ENCODE data around the gene ARL5A. TPM values are rescaled to one million over a fixed set of nuclear protein-coding genes. Genes with fewer than 3 reads are reported as not detected.

ARL5A gene
- total and polyA plus RNA-seq, 9 donors, result 11.6 to 41.4 (median 33.3) TPM

DNA sequence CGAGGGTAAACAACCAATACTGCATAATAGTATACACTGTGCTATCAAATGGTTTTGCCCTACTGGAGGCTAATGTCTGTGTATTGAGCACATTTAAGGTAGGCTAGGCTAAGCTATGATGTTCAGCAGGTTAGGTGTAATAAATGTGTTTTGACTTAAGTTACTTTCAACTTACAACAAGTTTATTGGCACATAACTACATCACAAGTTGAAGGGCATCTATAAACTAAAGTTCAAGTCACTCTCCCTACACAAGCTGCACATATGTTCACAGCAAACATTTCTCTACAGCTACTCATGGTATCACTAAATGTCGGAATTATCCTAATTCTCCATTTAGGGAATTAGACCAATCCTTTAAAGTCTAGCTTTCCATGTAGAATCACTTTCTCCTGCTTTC lies 11.4 kb downstream of the ARL5A start:
- Histone ChIP-seq H3K9me3 (no peaks in the 10 kb centered on the region), H3K4me3 (no peak overlapping the region), H3K27me3 (no peaks in the 10 kb centered on the region), H3K36me3 (no peaks in the 10 kb centered on the region), H3K27ac (no peak overlapping the region), H3K4me1 (ENCODE audit: insufficient read depth) (no peaks in the 10 kb centered on the region)
- WGBS, 3 donors, result 93 to 98% (median 95%) methylated on average over 2 of the region's 2 CpGs
- TF ChIP-seq POLR2A (IDR thresholded peaks at IDR 0.05) (no peak), EP300 (IDR thresholded peaks at IDR 0.05) (no peak)
- TF ChIP-seq, protein P1, sequence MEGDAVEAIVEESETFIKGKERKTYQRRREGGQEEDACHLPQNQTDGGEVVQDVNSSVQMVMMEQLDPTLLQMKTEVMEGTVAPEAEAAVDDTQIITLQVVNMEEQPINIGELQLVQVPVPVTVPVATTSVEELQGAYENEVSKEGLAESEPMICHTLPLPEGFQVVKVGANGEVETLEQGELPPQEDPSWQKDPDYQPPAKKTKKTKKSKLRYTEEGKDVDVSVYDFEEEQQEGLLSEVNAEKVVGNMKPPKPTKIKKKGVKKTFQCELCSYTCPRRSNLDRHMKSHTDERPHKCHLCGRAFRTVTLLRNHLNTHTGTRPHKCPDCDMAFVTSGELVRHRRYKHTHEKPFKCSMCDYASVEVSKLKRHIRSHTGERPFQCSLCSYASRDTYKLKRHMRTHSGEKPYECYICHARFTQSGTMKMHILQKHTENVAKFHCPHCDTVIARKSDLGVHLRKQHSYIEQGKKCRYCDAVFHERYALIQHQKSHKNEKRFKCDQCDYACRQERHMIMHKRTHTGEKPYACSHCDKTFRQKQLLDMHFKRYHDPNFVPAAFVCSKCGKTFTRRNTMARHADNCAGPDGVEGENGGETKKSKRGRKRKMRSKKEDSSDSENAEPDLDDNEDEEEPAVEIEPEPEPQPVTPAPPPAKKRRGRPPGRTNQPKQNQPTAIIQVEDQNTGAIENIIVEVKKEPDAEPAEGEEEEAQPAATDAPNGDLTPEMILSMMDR (IDR thresholded peaks at IDR 0.05), result no peak
- intact Hi-C loops (cut with DNase I), result no loop called here
- DNase-seq, result no peak

DNA sequence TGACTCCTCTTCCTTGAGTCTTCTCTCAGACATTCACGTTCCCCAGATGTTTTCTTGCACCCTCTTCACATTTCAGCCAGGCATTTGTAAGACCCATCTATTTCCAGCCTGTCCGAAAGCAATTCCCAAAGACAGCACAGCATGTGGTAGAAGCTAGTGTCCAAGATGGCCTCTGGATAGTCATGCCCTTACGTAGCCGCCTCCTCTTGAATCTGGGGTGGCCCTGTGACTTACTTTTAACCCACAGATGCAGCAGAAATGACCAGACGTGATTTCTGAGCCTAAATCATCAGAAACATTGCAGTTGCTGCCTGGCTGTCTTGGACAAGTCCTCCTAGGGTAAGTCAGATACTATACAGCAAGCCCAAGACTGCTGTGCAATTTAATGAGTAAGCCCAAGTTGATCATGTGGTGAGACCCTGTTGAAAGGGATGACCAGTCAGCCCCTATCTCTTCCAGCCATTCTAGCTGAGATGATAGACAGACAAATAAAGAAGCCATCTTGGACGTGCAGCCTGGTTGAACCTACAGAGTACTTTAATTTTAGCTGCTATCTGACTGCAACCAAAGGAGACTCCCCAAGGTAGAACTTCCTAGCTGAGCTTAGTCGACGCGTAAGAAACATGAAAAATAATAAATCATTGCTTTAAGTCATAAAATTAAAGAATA lies 12.3 kb downstream of the ARL5A start:
- H3K36me3 ChIP-seq, result no peaks in the 10 kb centered on the region
- no peak for DNase-seq
- H3K4me3 ChIP-seq, result no peak overlapping the region
- H3K27me3 ChIP-seq, result no peaks in the 10 kb centered on the region
- TF ChIP-seq POLR2A (IDR thresholded peaks at IDR 0.05) (no peak), EP300 (IDR thresholded peaks at IDR 0.05) (no peak)
- TF ChIP-seq, protein P1 (IDR thresholded peaks at IDR 0.05), result no peak
- H3K27ac ChIP-seq, result no peak overlapping the region
- intact Hi-C loops (cut with DNase I), result no loop called here
- 82 to 95% (median 94%) methylated on average over 9 of the region's 9 CpGs for WGBS, 3 donors
- H3K4me1 ChIP-seq (ENCODE audit: insufficient read depth), result no peaks in the 10 kb centered on the region
- H3K9me3 ChIP-seq, result peaks cover 0 to 3% of the 10 kb centered on the region in 2 donors

DNA sequence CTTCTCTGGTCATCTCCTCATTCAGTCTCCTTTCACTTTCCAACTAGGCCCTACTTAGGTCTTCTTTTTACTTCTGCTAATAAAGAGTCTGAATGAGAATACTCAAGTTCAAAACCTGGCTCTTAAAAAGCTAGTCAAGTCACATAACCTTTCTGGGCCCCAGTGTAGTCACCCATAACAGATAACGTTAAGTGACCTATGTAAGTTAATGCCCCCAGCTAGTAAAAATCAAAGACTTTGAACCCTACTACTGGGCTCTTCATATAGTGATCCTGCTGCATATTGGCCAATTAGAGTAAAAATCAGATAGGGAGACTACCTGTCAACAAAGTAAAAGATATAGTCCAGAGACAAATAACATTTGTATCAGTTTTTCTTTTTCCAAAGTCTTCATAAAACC lies 17.7 kb downstream of the ARL5A start:
- no peak for TF ChIP-seq EP300 (IDR thresholded peaks at IDR 0.05)
- TF ChIP-seq, protein P1 (IDR thresholded peaks at IDR 0.05), result no peak
- TF ChIP-seq POLR2A (IDR thresholded peaks at IDR 0.05), result no peak
- intact Hi-C loops (cut with DNase I), result no loop called here
- Histone ChIP-seq H3K36me3 (no peaks in the 10 kb centered on the region), H3K27ac (no peak overlapping the region), H3K4me1 (ENCODE audit: insufficient read depth) (no peaks in the 10 kb centered on the region), H3K4me3 (no peak overlapping the region), H3K27me3 (no peaks in the 10 kb centered on the region), H3K9me3 (peaks cover 0 to 3% of the 10 kb centered on the region in 2 donors)
- no peak for DNase-seq
- 94 to 98% (median 96%) methylated on average over 1 of the region's 1 CpG for WGBS, 3 donors

DNA sequence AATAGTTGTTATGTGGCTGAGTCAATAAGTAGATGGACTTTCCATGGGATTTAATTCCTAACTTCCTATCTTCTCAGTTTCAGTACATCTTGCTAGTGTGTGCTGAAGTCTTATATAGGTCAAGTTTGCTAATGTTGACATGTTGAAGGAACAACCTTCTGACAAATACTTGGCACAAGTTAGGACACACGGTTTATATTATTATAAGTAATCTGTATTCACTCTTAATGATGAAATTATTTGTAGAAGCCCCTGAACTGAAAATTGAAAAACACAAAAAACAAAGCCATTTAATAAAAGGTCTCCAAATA lies 19.2 kb downstream of the ARL5A start:
- no peak overlapping the region for H3K4me3 ChIP-seq
- WGBS, 3 donors, result 67 to 86% (median 79%) methylated on average over 1 of the region's 1 CpG
- H3K27me3 ChIP-seq, result no peaks in the 10 kb centered on the region
- no peak overlapping the region for H3K27ac ChIP-seq
- H3K36me3 ChIP-seq, result no peaks in the 10 kb centered on the region
- intact Hi-C loops (cut with DNase I), result no loop called here
- peaks cover 0 to 3% of the 10 kb centered on the region in 2 donors for H3K9me3 ChIP-seq
- no peaks in the 10 kb centered on the region for H3K4me1 ChIP-seq (ENCODE audit: insufficient read depth)
- no peak for DNase-seq
- TF ChIP-seq POLR2A (IDR thresholded peaks at IDR 0.05) (no peak), EP300 (IDR thresholded peaks at IDR 0.05) (no peak)
- TF ChIP-seq, protein P1 (IDR thresholded peaks at IDR 0.05), result no peak

Measured in ovary (tissue), 9 donors.